Choroid plexus epithelial cell (primary cell): Measurements from ENCODE around the gene RNASE7.

Experiments
- DNase-seq: peaks from one replicate; pipeline ENCODE4 v3.0.0-alpha.2; 2010; ENCODE audit warnings: low read depth
- H3K4me3 ChIP-seq: 2 replicates; pipeline ENCODE4 v1.5.1; 2011; ENCODE audit warnings: low read depth, mild to moderate bottlenecking, control low read depth, low read length, moderate library complexity
- TF ChIP-seq, protein P1 (sequence below): conservative IDR thresholded peaks from 2 replicates; pipeline ENCODE4 v1.5.1; 2011; ENCODE audit warnings: low read depth, mild to moderate bottlenecking, control low read depth, inconsistent platforms, low read length, moderate library complexity

RNASE7 gene

DNA sequence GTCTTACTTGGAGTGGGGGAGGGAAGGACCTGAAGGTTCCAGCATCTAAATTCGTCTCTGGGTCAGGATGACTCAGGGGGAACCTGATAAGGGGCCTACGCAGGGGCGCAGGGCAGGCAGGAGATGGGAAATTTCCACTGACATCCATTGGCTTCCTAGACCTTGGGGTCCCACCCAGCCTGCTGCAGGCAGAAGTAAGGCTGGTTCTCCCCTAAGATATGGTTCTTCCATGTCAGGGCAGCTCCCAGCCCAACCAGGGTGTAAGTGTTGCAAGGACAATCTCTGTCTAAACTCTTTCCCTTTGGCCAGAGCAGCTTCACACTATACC lies 15.2 kb upstream of the RNASE7 start:
- no peak overlapping the region for H3K4me3 ChIP-seq
- no peak for DNase-seq
- TF ChIP-seq, protein P1, sequence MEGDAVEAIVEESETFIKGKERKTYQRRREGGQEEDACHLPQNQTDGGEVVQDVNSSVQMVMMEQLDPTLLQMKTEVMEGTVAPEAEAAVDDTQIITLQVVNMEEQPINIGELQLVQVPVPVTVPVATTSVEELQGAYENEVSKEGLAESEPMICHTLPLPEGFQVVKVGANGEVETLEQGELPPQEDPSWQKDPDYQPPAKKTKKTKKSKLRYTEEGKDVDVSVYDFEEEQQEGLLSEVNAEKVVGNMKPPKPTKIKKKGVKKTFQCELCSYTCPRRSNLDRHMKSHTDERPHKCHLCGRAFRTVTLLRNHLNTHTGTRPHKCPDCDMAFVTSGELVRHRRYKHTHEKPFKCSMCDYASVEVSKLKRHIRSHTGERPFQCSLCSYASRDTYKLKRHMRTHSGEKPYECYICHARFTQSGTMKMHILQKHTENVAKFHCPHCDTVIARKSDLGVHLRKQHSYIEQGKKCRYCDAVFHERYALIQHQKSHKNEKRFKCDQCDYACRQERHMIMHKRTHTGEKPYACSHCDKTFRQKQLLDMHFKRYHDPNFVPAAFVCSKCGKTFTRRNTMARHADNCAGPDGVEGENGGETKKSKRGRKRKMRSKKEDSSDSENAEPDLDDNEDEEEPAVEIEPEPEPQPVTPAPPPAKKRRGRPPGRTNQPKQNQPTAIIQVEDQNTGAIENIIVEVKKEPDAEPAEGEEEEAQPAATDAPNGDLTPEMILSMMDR = no peak

DNA sequence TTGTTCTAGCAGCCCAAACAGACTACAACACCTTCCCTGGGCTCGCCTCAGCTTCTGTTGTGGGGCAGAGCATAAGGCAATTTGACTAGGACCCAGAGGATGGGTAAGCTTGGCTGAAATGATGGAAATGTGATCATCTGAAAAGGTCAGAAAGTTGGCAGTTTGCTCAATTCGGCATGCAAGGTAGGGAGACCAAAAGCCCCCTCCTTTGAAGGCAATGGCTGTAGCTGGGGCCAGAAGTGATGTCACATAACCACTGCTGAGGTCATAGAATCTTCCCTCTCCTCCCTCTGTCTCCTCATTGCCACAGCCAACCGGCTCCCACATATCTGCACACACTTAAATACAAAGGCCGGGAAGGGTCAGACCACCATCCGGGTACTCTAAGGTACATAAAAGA lies 12.2 kb upstream of the RNASE7 start, which contains the start of gene TPPP2:
TSS of gene TPPP2 (plus strand) at position 301 of the 400 bp plus-strand sequence. CDS start 365 bp downstream, outside the sequence.
- TF ChIP-seq, protein P1 = no peak
- DNase-seq = no peak
- H3K4me3 ChIP-seq = no peak within 1 kb of the TSS

- no peak for DNase-seq
- TF ChIP-seq, protein P1 = no peak
- no peak overlapping the region for H3K4me3 ChIP-seq
Measured at GRCh38 chr14:21030531-21030930, 11.6 kb upstream of the RNASE7 start.

DNA sequence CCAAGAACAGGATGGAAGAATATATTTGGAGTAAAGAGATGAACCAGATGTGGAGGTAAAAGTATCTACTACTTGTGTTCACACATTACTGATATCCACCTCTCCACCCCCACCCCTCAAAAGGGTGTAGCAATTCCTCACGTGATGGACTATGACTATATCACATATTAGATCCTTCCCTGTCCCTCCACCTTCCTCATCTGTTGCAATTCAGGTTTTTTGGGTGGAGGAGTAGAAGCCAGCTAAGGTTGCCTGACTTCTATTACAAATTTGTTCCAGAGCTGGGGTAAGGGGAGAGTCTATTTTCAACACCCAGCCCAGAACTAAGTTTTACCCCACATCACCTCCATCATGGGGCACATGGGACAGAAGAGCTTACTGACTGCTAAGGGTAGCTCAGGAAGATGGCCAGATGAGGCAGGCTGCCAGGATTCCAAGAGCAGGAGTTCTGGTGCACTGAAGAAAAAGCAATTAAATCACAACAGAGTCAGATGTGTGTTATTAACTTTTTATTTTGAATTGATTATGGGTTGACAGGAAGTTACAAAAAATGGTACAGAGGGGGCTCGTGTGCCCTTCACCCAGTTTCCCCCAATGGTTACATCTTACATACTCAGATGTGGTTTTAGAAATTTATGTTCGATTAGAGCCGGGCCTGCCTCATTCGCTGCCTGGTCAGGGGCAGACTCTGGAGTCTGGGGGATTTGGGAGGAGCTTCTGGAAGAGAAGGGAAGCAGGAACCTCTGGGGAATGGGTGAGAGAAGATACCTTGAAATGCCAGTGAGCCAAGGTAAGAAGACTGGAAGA lies 9.6 kb upstream of the RNASE7 start:
- H3K4me3 ChIP-seq = no peak overlapping the region
- TF ChIP-seq, protein P1 = no peak
- DNase-seq = no peak

DNA sequence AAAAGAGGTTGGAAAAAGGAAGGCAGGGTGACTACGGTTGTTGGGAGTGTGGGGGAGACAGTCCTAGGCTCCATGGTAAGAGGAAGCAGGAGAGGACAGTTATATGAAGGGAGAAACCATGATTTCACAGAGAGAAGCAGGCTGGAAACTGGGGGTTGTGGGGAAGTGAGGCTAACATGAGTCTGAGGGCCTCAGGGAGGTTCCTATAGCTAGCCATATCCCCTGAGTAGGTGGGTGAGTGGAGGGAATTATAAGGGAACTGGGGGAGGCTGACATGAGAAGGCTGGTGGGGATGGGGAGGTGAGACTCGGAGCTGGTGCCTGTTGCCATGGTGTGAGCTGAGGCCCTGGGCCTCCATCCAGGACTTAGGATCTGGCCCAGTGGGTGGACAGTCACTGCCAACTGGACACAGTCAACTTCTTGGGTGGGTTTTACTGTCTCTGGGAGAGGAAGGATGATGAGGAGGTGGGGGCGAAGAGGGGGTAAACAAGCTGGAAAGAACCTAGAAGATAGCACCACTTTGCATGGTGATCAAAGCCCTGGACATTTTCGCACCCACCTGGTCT lies 8.9 kb upstream of the RNASE7 start:
- H3K4me3 ChIP-seq = no peak overlapping the region
- no peak for DNase-seq
- TF ChIP-seq, protein P1 = no peak

DNA sequence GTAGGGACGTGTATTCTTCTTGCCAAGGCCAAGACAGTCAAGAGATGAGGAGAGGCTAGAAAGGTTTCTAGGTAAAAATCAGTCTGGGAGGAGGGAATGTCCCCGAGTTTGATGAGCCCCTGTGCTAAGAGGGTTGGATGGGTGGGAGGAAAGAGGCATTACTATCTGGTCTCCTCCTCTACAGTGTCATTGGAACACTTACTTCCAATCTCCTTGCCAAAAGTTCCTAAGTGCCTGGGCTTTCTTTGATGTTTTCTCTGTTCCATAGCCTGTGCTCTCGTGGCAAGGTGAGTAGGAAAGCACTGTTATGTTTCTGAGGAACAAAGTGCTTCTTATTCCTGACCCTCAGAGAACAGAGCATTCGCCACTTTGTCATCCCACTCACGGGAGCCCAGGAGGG lies 7.5 kb upstream of the RNASE7 start, which contains the start of gene RNASE13:
TSS of gene RNASE13 (minus strand) at position 101 of the 400 bp plus-strand sequence. CDS start 519 bp downstream, outside the sequence.
- H3K4me3 ChIP-seq = no peak within 1 kb of the TSS
- no peak for DNase-seq
- TF ChIP-seq, protein P1 = no peak
